Measurements from ENCODE around the gene ZNF75A.
A peak's percentile ranks its signal among the peaks of the same experiment; 100 is the strongest.

Gene ZNF75A

GRCh38 chr16:3282103-3282729 lies 23.1 kb upstream of the ZNF75A start:
- DNase-seq (ENCODE audit: low read depth), result no peak
- peak overlapping the region; percentile 88 for H3K4me3 ChIP-seq (ENCODE audit: low read length)
- TF ChIP-seq CTCF (conservative IDR thresholded peaks at IDR 0.05; ENCODE audit: low read depth, low read length), result no peak

- peak within 1 kb of the TSS; percentile 88 for H3K4me3 ChIP-seq (ENCODE audit: low read length)
- peak; percentile 90 for DNase-seq (ENCODE audit: low read depth)
- no peak for TF ChIP-seq CTCF (conservative IDR thresholded peaks at IDR 0.05; ENCODE audit: low read depth, low read length)
These were observed 22.4 kb upstream of the ZNF75A start, which contains the start of gene ZNF263 for GRCh38 chr16:3282730-3283542. Gene ZNF263 (plus strand): TSS chr16:3283491. CDS start chr16:3283819, 328 bp downstream.

- TF ChIP-seq CTCF (conservative IDR thresholded peaks at IDR 0.05; ENCODE audit: low read depth, low read length), result no peak
- H3K4me3 ChIP-seq (ENCODE audit: low read length), result peak overlapping the region; percentile 88
- DNase-seq (ENCODE audit: low read depth), result no peak
These were observed 21.5 kb upstream of the ZNF75A start for GRCh38 chr16:3283543-3284447.

GRCh38 chr16:3285131-3285530 lies 20.2 kb upstream of the ZNF75A start:
- peak overlapping the region; percentile 88 for H3K4me3 ChIP-seq (ENCODE audit: low read length)
- TF ChIP-seq CTCF (conservative IDR thresholded peaks at IDR 0.05; ENCODE audit: low read depth, low read length), result no peak
- DNase-seq (ENCODE audit: low read depth), result no peak

- DNase-seq (ENCODE audit: low read depth), result no peak
- H3K4me3 ChIP-seq (ENCODE audit: low read length), result no peak overlapping the region
- TF ChIP-seq CTCF (conservative IDR thresholded peaks at IDR 0.05; ENCODE audit: low read depth, low read length), result no peak
These were observed 15.2 kb upstream of the ZNF75A start for GRCh38 chr16:3289998-3290673.

GRCh38 chr16:3292604-3293003 lies 12.7 kb upstream of the ZNF75A start:
- TF ChIP-seq CTCF (conservative IDR thresholded peaks at IDR 0.05; ENCODE audit: low read depth, low read length), result no peak
- no peak overlapping the region for H3K4me3 ChIP-seq (ENCODE audit: low read length)
- no peak for DNase-seq (ENCODE audit: low read depth)

All from retinal pigment epithelial cell (primary cell).